Endothelial cell of umbilical vein (primary cell): Measurements from ENCODE around the gene SPAAR.

ENCODE experiments used
- CTCF ChIP-seq, 2 donors: IDR thresholded peaks; 1 replicate in 1 of 2; 2 replicates in 1 of 2; pipeline ENCODE4 v1.5.1; 2011; ENCODE audit warnings: low read length in 2 of 2, mild to moderate bottlenecking in 2 of 2, moderate library complexity in 2 of 2, control low read depth in 1 of 2, inconsistent platforms in 1 of 2, low read depth in 1 of 2; ENCODE audit not compliant: insufficient read depth in 1 of 2; ENCODE audit errors: extremely low read depth in 1 of 2
- EZH2 ChIP-seq: IDR thresholded peaks from 2 replicates; pipeline ENCODE4 v1.6.1; 2012; ENCODE audit warnings: borderline replicate concordance, low read depth, mild to moderate bottlenecking, moderate library complexity, low read length, inconsistent platforms; ENCODE audit not compliant: severe bottlenecking
- POLR2AphosphoS5 ChIP-seq: IDR thresholded peaks from 2 replicates; pipeline ENCODE4 v1.6.1; 2012; ENCODE audit warnings: low read depth, mild to moderate bottlenecking, control low read depth, low read length, moderate library complexity; ENCODE audit not compliant: insufficient read depth

- TF ChIP-seq CTCF (IDR thresholded peaks at IDR 0.05; ENCODE audit: extremely low read depth in 1 of 2, insufficient read depth in 1 of 2, low read depth in 1 of 2, low read length in 2 of 2) = no peak
- TF ChIP-seq POLR2AphosphoS5 = no peak
- no peak for TF ChIP-seq EZH2
Observed at GRCh38 chr9:35862328-35862727, 47.0 kb upstream of the SPAAR start.
